SK-N-SH treated with all-trans-retinoic acid at 6 μM for 48 hours (cell line): ENCODE measurements around the gene STXBP2.

Experiments
- ATAC-seq: fragments of 200-7000 bp; cut with Tn5 transposase; 3 replicates; pipeline ENCODE4 v1.9.1; 2020; ENCODE audit warnings: mild to moderate bottlenecking, moderate library complexity
- ARNTL ChIP-seq: fragments of 450-650 bp; formaldehyde crosslinking; IDR thresholded peaks from 2 replicates; pipeline ENCODE4 v1.5.0; 2020; ENCODE audit warnings: low read depth, mild to moderate bottlenecking, moderate library complexity, borderline replicate concordance
- BACH2 ChIP-seq: fragments of 250-450 bp; sonication (Bioruptor Pico); IDR thresholded peaks from 2 replicates; pipeline ENCODE4 v1.9.0; 2021; ENCODE audit warnings: mild to moderate bottlenecking, borderline replicate concordance
- CSDC2 ChIP-seq: fragments of 250-450 bp; sonication (Bioruptor Pico); IDR thresholded peaks from 2 replicates; pipeline ENCODE4 v1.5.0; 2020; ENCODE audit warnings: mild to moderate bottlenecking, moderate library complexity
- ESRRG ChIP-seq: fragments of 250-450 bp; sonication (Bioruptor Pico); IDR thresholded peaks from 2 replicates; pipeline ENCODE4 v1.6.1; 2021; ENCODE audit warnings: mild to moderate bottlenecking
- ISL1 ChIP-seq: fragments of 250-450 bp; sonication (Bioruptor Pico); IDR thresholded peaks from 2 replicates; pipeline ENCODE4 v2.1.2; 2022; ENCODE audit warnings: mild to moderate bottlenecking, moderate library complexity
- PPARA ChIP-seq: fragments of 250-450 bp; sonication (Bioruptor Pico); IDR thresholded peaks from 2 replicates; pipeline ENCODE4 v1.5.0; 2020; ENCODE audit warnings: mild to moderate bottlenecking, borderline replicate concordance
- RARB ChIP-seq: fragments of 250-450 bp; sonication (Bioruptor Pico); IDR thresholded peaks from 2 replicates; pipeline ENCODE4 v1.8.0; 2021; ENCODE audit warnings: mild to moderate bottlenecking, moderate library complexity
- SNAI2 ChIP-seq: fragments of 250-450 bp; sonication (Bioruptor Pico); IDR thresholded peaks from 2 replicates; pipeline ENCODE4 v1.5.0; 2020; ENCODE audit warnings: mild to moderate bottlenecking, moderate library complexity
- TCF4 ChIP-seq: fragments of 250-450 bp; sonication (Bioruptor Pico); IDR thresholded peaks from 2 replicates; pipeline ENCODE4 v1.8.0; 2021; ENCODE audit warnings: mild to moderate bottlenecking, moderate library complexity, borderline replicate concordance
- TOX ChIP-seq: fragments of 250-450 bp; sonication (Bioruptor Pico); IDR thresholded peaks from 2 replicates; pipeline ENCODE4 v1.8.0; 2021; ENCODE audit warnings: mild to moderate bottlenecking, moderate library complexity, borderline replicate concordance
- TSHZ2 ChIP-seq: fragments of 250-450 bp; sonication (Bioruptor Pico); IDR thresholded peaks from 2 replicates; pipeline ENCODE4 v1.5.0; 2020; ENCODE audit warnings: mild to moderate bottlenecking, moderate library complexity
- ZC3H10 ChIP-seq: fragments of 250-450 bp; sonication (Bioruptor Pico); IDR thresholded peaks from 2 replicates; pipeline ENCODE4 v1.5.1; 2021; ENCODE audit warnings: mild to moderate bottlenecking, moderate library complexity
- ZFP3 ChIP-seq: fragments of 250-450 bp; sonication (Bioruptor Pico); IDR thresholded peaks from 2 replicates; pipeline ENCODE4 v1.5.0; 2020; ENCODE audit warnings: mild to moderate bottlenecking, moderate library complexity
- ZFP30 ChIP-seq: fragments of 450-650 bp; formaldehyde crosslinking; IDR thresholded peaks from 2 replicates; pipeline ENCODE4 v1.5.0; 2022; ENCODE audit warnings: mild to moderate bottlenecking, moderate library complexity
- ZNF565 ChIP-seq: fragments of 450-650 bp; formaldehyde crosslinking; conservative IDR thresholded peaks from 2 replicates; pipeline ENCODE4 v1.5.0; 2020; ENCODE audit warnings: low read depth, mild to moderate bottlenecking, moderate library complexity
- ZNF70 ChIP-seq: fragments of 450-650 bp; formaldehyde crosslinking; IDR thresholded peaks from 2 replicates; pipeline ENCODE4 v1.5.0; 2020; ENCODE audit warnings: mild to moderate bottlenecking, moderate library complexity
- ZNF8 ChIP-seq: fragments of 450-650 bp; formaldehyde crosslinking; IDR thresholded peaks from 2 replicates; pipeline ENCODE4 v1.5.0; 2020; ENCODE audit warnings: mild to moderate bottlenecking, moderate library complexity
- TF ChIP-seq, protein P1 (sequence below): fragments of 250-450 bp; sonication (Bioruptor Pico); IDR thresholded peaks from 2 replicates; pipeline ENCODE4 v1.5.1; 2021; ENCODE audit warnings: mild to moderate bottlenecking, moderate library complexity
- TF ChIP-seq, protein P2 (sequence below): fragments of 250-450 bp; sonication (Bioruptor Pico); IDR thresholded peaks from 2 replicates; pipeline ENCODE4 v1.8.0; 2020; ENCODE audit warnings: mild to moderate bottlenecking, moderate library complexity, borderline replicate concordance
- TF ChIP-seq, protein P3 (sequence below): fragments of 250-450 bp; sonication (Bioruptor Pico); IDR thresholded peaks from 2 replicates; pipeline ENCODE4 v1.5.1; 2020; ENCODE audit warnings: low read depth, mild to moderate bottlenecking, moderate library complexity

STXBP2 gene

GRCh38 chr19:7614859-7615741 is 21.8 kb upstream of the STXBP2 start:
- no peak for ATAC-seq
- TF ChIP-seq, protein P1, sequence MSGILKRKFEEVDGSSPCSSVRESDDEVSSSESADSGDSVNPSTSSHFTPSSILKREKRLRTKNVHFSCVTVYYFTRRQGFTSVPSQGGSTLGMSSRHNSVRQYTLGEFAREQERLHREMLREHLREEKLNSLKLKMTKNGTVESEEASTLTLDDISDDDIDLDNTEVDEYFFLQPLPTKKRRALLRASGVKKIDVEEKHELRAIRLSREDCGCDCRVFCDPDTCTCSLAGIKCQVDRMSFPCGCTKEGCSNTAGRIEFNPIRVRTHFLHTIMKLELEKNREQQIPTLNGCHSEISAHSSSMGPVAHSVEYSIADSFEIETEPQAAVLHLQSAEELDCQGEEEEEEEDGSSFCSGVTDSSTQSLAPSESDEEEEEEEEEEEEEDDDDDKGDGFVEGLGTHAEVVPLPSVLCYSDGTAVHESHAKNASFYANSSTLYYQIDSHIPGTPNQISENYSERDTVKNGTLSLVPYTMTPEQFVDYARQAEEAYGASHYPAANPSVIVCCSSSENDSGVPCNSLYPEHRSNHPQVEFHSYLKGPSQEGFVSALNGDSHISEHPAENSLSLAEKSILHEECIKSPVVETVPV (CRISPR knock-in tag), result no peak
- no peak for TF ChIP-seq ZNF8 (CRISPR knock-in tag)
- no peak for TF ChIP-seq BACH2
- TF ChIP-seq RARB, result no peak
- no peak for TF ChIP-seq TOX (CRISPR knock-in tag)
- TF ChIP-seq, protein P2, sequence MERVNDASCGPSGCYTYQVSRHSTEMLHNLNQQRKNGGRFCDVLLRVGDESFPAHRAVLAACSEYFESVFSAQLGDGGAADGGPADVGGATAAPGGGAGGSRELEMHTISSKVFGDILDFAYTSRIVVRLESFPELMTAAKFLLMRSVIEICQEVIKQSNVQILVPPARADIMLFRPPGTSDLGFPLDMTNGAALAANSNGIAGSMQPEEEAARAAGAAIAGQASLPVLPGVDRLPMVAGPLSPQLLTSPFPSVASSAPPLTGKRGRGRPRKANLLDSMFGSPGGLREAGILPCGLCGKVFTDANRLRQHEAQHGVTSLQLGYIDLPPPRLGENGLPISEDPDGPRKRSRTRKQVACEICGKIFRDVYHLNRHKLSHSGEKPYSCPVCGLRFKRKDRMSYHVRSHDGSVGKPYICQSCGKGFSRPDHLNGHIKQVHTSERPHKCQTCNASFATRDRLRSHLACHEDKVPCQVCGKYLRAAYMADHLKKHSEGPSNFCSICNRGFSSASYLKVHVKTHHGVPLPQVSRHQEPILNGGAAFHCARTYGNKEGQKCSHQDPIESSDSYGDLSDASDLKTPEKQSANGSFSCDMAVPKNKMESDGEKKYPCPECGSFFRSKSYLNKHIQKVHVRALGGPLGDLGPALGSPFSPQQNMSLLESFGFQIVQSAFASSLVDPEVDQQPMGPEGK, result no peak
- no peak for TF ChIP-seq CSDC2
- no peak for TF ChIP-seq ZFP30 (CRISPR knock-in tag)
- TF ChIP-seq ARNTL (CRISPR knock-in tag), result no peak
- no peak for TF ChIP-seq PPARA (CRISPR knock-in tag)
- no peak for TF ChIP-seq TCF4 (CRISPR knock-in tag)
- no peak for TF ChIP-seq SNAI2 (CRISPR knock-in tag)
- TF ChIP-seq ZNF70 (CRISPR knock-in tag), result no peak
- TF ChIP-seq, all 23 proteins: peak for 0

GRCh38 chr19:7617172-7617571 is 19.7 kb upstream of the STXBP2 start:
- TF ChIP-seq ZFP3 (CRISPR knock-in tag) (no peak), ZC3H10 (no peak), ISL1 (CRISPR knock-in tag) (no peak), TSHZ2 (CRISPR knock-in tag) (no peak), CSDC2 (no peak), ZNF70 (CRISPR knock-in tag) (no peak), ARNTL (CRISPR knock-in tag) (no peak), RARB (no peak), ZFP30 (CRISPR knock-in tag) (no peak), ESRRG (CRISPR knock-in tag) (no peak), TCF4 (CRISPR knock-in tag) (no peak), ZNF8 (CRISPR knock-in tag) (no peak)
- TF ChIP-seq, protein P2, result no peak
- no peak for ATAC-seq

DNA sequence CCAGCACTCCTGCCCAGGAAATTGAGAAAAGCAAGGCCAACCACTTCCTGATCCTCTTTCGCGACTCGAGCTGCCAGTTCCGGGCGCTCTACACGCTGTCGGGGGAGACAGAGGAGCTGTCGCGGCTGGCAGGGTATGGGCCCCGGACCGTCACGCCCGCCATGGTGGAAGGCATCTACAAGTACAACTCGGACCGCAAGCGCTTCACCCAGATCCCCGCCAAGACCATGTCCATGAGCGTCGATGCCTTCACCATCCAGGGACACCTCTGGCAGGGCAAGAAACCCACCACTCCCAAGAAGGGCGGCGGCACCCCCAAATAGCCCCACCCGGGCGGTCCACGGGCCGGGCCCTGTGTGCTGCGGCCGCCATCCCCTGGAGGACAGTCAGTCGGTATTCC is 19.2 kb upstream of the STXBP2 start:
- no peak for ATAC-seq
- TF ChIP-seq BACH2 (no peak), TOX (CRISPR knock-in tag) (no peak), ARNTL (CRISPR knock-in tag) (no peak), ZNF565 (CRISPR knock-in tag) (no peak), TSHZ2 (CRISPR knock-in tag) (no peak), PPARA (CRISPR knock-in tag) (no peak), ZFP3 (CRISPR knock-in tag) (no peak), ZFP30 (CRISPR knock-in tag) (no peak), SNAI2 (CRISPR knock-in tag) (no peak), ESRRG (CRISPR knock-in tag) (no peak), ISL1 (CRISPR knock-in tag) (no peak), ZNF70 (CRISPR knock-in tag) (no peak), RARB (no peak), ZC3H10 (no peak)
- TF ChIP-seq, protein P2, result no peak
- TF ChIP-seq, protein P3, sequence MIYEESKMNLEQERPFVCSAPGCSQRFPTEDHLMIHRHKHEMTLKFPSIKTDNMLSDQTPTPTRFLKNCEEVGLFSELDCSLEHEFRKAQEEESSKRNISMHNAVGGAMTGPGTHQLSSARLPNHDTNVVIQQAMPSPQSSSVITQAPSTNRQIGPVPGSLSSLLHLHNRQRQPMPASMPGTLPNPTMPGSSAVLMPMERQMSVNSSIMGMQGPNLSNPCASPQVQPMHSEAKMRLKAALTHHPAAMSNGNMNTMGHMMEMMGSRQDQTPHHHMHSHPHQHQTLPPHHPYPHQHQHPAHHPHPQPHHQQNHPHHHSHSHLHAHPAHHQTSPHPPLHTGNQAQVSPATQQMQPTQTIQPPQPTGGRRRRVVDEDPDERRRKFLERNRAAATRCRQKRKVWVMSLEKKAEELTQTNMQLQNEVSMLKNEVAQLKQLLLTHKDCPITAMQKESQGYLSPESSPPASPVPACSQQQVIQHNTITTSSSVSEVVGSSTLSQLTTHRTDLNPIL (CRISPR knock-in tag), result no peak
